Measurements from ENCODE around the gene CTNND2.

Gene CTNND2

GRCh38 chr5:11510889-11511288 lies 393.4 kb downstream of the CTNND2 start:
- no peak for DNase-seq

- DNase-seq, result no peak
These were observed 394.5 kb downstream of the CTNND2 start for GRCh38 chr5:11509793-11510192.

- no peak for DNase-seq
These were observed 396.9 kb downstream of the CTNND2 start for GRCh38 chr5:11507156-11507910.

GRCh38 chr5:11504886-11505193 lies 399.4 kb downstream of the CTNND2 start:
- DNase-seq, result no peak

GRCh38 chr5:11504065-11504885 lies 400.0 kb downstream of the CTNND2 start:
- no peak for DNase-seq

- DNase-seq, result no peak
These were observed 401.5 kb downstream of the CTNND2 start for GRCh38 chr5:11502783-11503182.

- no peak for DNase-seq
These were observed 406.6 kb downstream of the CTNND2 start for GRCh38 chr5:11497651-11498050.

GRCh38 chr5:11496137-11496719 lies 408.0 kb downstream of the CTNND2 start:
- no peak for DNase-seq

- no peak for DNase-seq
These were observed 409.9 kb downstream of the CTNND2 start for GRCh38 chr5:11494340-11494739.

- DNase-seq, result no peak
These were observed 412.7 kb downstream of the CTNND2 start for GRCh38 chr5:11491404-11492075.

- no peak for DNase-seq
These were observed 420.6 kb downstream of the CTNND2 start for GRCh38 chr5:11483630-11484029.

- no peak for DNase-seq
These were observed 422.2 kb downstream of the CTNND2 start for GRCh38 chr5:11482011-11482410.

- DNase-seq, result no peak
These were observed 426.5 kb downstream of the CTNND2 start for GRCh38 chr5:11477786-11478185.

GRCh38 chr5:11476866-11477265 lies 427.4 kb downstream of the CTNND2 start:
- DNase-seq, result no peak

- DNase-seq, result no peak
These were observed 435.8 kb downstream of the CTNND2 start for GRCh38 chr5:11468334-11469039.

- DNase-seq, result no peak
These were observed 436.7 kb downstream of the CTNND2 start for GRCh38 chr5:11467588-11467987.

- DNase-seq, result no peak
These were observed 444.5 kb downstream of the CTNND2 start for GRCh38 chr5:11459716-11460115.

GRCh38 chr5:11455505-11455904 lies 448.7 kb downstream of the CTNND2 start:
- DNase-seq, result no peak

GRCh38 chr5:11452852-11453251 lies 451.4 kb downstream of the CTNND2 start:
- DNase-seq, result no peak

- DNase-seq, result no peak
These were observed 454.3 kb downstream of the CTNND2 start for GRCh38 chr5:11449966-11450365.

GRCh38 chr5:11449217-11449616 lies 455.0 kb downstream of the CTNND2 start:
- DNase-seq, result no peak

GRCh38 chr5:11443831-11444230 lies 460.4 kb downstream of the CTNND2 start:
- DNase-seq, result no peak

- DNase-seq, result no peak
These were observed 472.1 kb downstream of the CTNND2 start for GRCh38 chr5:11432116-11432515.

All from NCI-H1105 treated with DMSO at 0.1 percent for 48 hours (cell line).